HCT116 (cell line): ENCODE measurements around the gene LAMTOR1.

Source experiments
- CTCF ChIP-seq, 3 experiments: fragments of 200-600 bp in 1 of 3; sonication (generic) in 1 of 3; IDR thresholded peaks in 2 of 3; conservative IDR thresholded peaks in 1 of 3; 2 replicates each; pipeline ENCODE4 v1.5.1; 2012 to 2017; ENCODE audit warnings: low read depth in 2 of 3, low read length in 2 of 3, antibody characterized with exemption in 1 of 3, borderline replicate concordance in 1 of 3, control low read depth in 1 of 3, mild to moderate bottlenecking in 1 of 3, mixed read lengths in 1 of 3, mixed run types in 1 of 3, moderate library complexity in 1 of 3; ENCODE audit not compliant: insufficient read depth in 1 of 3
- EZH2 ChIP-seq: fragments of 200-600 bp; sonication (generic); IDR thresholded peaks from 2 replicates; pipeline ENCODE4 v1.6.1; 2017; ENCODE audit warnings: antibody characterized with exemption, mixed run types
- EZH2phosphoT487 ChIP-seq: fragments of 200-600 bp; IDR thresholded peaks from 2 replicates; pipeline ENCODE4 v1.6.1; 2018; ENCODE audit warnings: antibody characterized with exemption, borderline replicate concordance
- FOSL1 ChIP-seq: IDR thresholded peaks from 2 replicates; pipeline ENCODE4 v1.6.1; 2012; ENCODE audit warnings: low read depth
- MAX ChIP-seq: IDR thresholded peaks from 2 replicates; pipeline ENCODE4 v1.6.1; 2012
- POLR2A ChIP-seq: IDR thresholded peaks from 2 replicates; pipeline ENCODE4 v1.7.0; 2011; ENCODE audit warnings: borderline replicate concordance; ENCODE audit not compliant: insufficient read depth, insufficient read length; ENCODE audit errors: extremely low read depth
- POLR2AphosphoS5 ChIP-seq: IDR thresholded peaks from 2 replicates; pipeline ENCODE4 v1.6.1; 2011; ENCODE audit warnings: mild to moderate bottlenecking, low read depth, low read length, moderate library complexity
- REST ChIP-seq: IDR thresholded peaks from 2 replicates; pipeline ENCODE4 v1.6.1; 2012; ENCODE audit warnings: low read depth
- TCF7L2 ChIP-seq: IDR thresholded peaks from 2 replicates; pipeline ENCODE4 v1.7.0; 2011; ENCODE audit warnings: borderline replicate concordance, inconsistent platforms; ENCODE audit not compliant: insufficient read depth, insufficient read length; ENCODE audit errors: extremely low read depth

- TF ChIP-seq EZH2phosphoT487 (no peak), CTCF (IDR thresholded peaks at IDR 0.05 in 2 of 3, conservative IDR thresholded peaks at IDR 0.05 in 1 of 3; ENCODE audit: borderline replicate concordance in 1 of 3, insufficient read depth in 1 of 3, low read depth in 2 of 3, low read length in 2 of 3) (no peak), POLR2AphosphoS5 (no peak), EZH2 (no peak), MAX (no peak), POLR2A (no peak), TCF7L2 (no peak), REST (no peak), FOSL1 (no peak)
Measured at GRCh38 chr11:72066855-72067254, 36.2 kb downstream of the LAMTOR1 start.
